Stimulated activated CD8-positive, alpha-beta memory T cell treated with anti-CD3 and anti-CD28 coated beads, Interleukin-12 subunit alpha, Interleukin-12 subunit beta, amount 100 ng/mL, for 24 hours (primary cell): ENCODE data around the gene HOGA1.
"Not testable (repeated sequence)": the region's sequence is repeated elsewhere in the genome, so short reads cannot be mapped to it uniquely, and the experiment has no call there.

Experiments used
- DNase-seq: peaks from one replicate; pipeline ENCODE4 v3.0.0-alpha.2; 2020; ENCODE audit errors: extremely low read depth

The HOGA1 gene

GRCh38 chr10:97554336-97554735, 29.9 kb upstream of the HOGA1 start:
- not testable (repeated sequence) for DNase-seq

- DNase-seq = not testable (repeated sequence)
These were observed 28.6 kb upstream of the HOGA1 start for GRCh38 chr10:97555541-97555940.

GRCh38 chr10:97560731-97561381, 23.3 kb upstream of the HOGA1 start:
- DNase-seq = not testable (repeated sequence)

GRCh38 chr10:97561386-97562077, 22.7 kb upstream of the HOGA1 start:
- not testable (repeated sequence) for DNase-seq

- DNase-seq = not testable (repeated sequence)
These were observed 21.9 kb upstream of the HOGA1 start for GRCh38 chr10:97562329-97562728.

- DNase-seq = no peak
These were observed 20.9 kb upstream of the HOGA1 start for GRCh38 chr10:97563337-97563736.

GRCh38 chr10:97564776-97565175, 19.4 kb upstream of the HOGA1 start:
- no peak for DNase-seq

- DNase-seq = no peak
These were observed 17.7 kb upstream of the HOGA1 start for GRCh38 chr10:97566336-97566996.

GRCh38 chr10:97567891-97568290, 16.3 kb upstream of the HOGA1 start:
- no peak for DNase-seq

- no peak for DNase-seq
These were observed 13.9 kb upstream of the HOGA1 start for GRCh38 chr10:97570146-97570788.

- no peak for DNase-seq
These were observed 13.3 kb upstream of the HOGA1 start for GRCh38 chr10:97570789-97571471.

- DNase-seq = no peak
These were observed 12.6 kb upstream of the HOGA1 start for GRCh38 chr10:97571622-97572021.

GRCh38 chr10:97572214-97572989, 11.8 kb upstream of the HOGA1 start, which contains the start of gene ANKRD2:
TSS of gene ANKRD2 (plus strand) at chr10:97572779. CDS start at chr10:97572789, 10 bp downstream.
- peak; percentile 19 for DNase-seq

GRCh38 chr10:97573021-97573420, 11.2 kb upstream of the HOGA1 start:
- DNase-seq = no peak

- no peak for DNase-seq
These were observed 10.5 kb upstream of the HOGA1 start for GRCh38 chr10:97573672-97574071.

GRCh38 chr10:97574374-97575126, 9.6 kb upstream of the HOGA1 start:
- DNase-seq = no peak

- no peak for DNase-seq
These were observed 9.0 kb upstream of the HOGA1 start for GRCh38 chr10:97575127-97575668.

GRCh38 chr10:97576487-97576886, 7.7 kb upstream of the HOGA1 start:
- not testable (repeated sequence) for DNase-seq

- DNase-seq = no peak
These were observed 6.5 kb upstream of the HOGA1 start for GRCh38 chr10:97577701-97578100.
